TTC549 (cell line): ENCODE data around the gene PNPLA7.
"Not testable (repeated sequence)": the region's sequence is repeated elsewhere in the genome, so short reads cannot be mapped to it uniquely, and the experiment has no call there.

ENCODE experiments used
- FAIRE-seq: peaks from 2 replicates; lab custom pipeline; 2012; peaks lifted over from hg19 to GRCh38; lab: Jason Lieb, UNC

Gene PNPLA7

GRCh38 chr9:137575364-137575715 is 25.1 kb upstream of the PNPLA7 start:
- FAIRE-seq, result no peak

- no peak for FAIRE-seq
Observed at GRCh38 chr9:137574192-137574591, 24.0 kb upstream of the PNPLA7 start.

- FAIRE-seq, result no peak
Observed at GRCh38 chr9:137570566-137570965, 20.4 kb upstream of the PNPLA7 start.

- no peak for FAIRE-seq
Observed at GRCh38 chr9:137569609-137570203, 19.5 kb upstream of the PNPLA7 start.

GRCh38 chr9:137568445-137568844 is 18.2 kb upstream of the PNPLA7 start:
- not testable (repeated sequence) for FAIRE-seq

- no peak for FAIRE-seq
Observed at GRCh38 chr9:137564817-137565411, 14.7 kb upstream of the PNPLA7 start.

- FAIRE-seq, result no peak
Observed at GRCh38 chr9:137564134-137564533, 13.9 kb upstream of the PNPLA7 start.

- FAIRE-seq, result no peak
Observed at GRCh38 chr9:137558127-137558526, 7.9 kb upstream of the PNPLA7 start.

- no peak for FAIRE-seq
Observed at GRCh38 chr9:137556069-137556838, 6.1 kb upstream of the PNPLA7 start.

GRCh38 chr9:137555179-137555578 is 5.0 kb upstream of the PNPLA7 start:
- FAIRE-seq, result no peak

- FAIRE-seq, result no peak
Observed at GRCh38 chr9:137554349-137554748, 4.1 kb upstream of the PNPLA7 start.

- FAIRE-seq, result not testable (repeated sequence)
Observed at GRCh38 chr9:137553654-137554053, 3.5 kb upstream of the PNPLA7 start.

GRCh38 chr9:137552022-137552768 is 2.0 kb upstream of the PNPLA7 start:
- FAIRE-seq, result no peak

GRCh38 chr9:137551264-137552021 is 1.2 kb upstream of the PNPLA7 start, which contains the start of gene MRPL41:
MRPL41 (plus strand) TSS chr9:137551879; CDS start chr9:137552082, 203 bp downstream.
- no peak for FAIRE-seq

GRCh38 chr9:137550958-137551263 is 709 bp upstream of the PNPLA7 start:
- not testable (repeated sequence) for FAIRE-seq

- no peak for FAIRE-seq
Observed at GRCh38 chr9:137547687-137548543, 2.3 kb downstream of the PNPLA7 start.

GRCh38 chr9:137545123-137545522 is 5.1 kb downstream of the PNPLA7 start:
- FAIRE-seq, result no peak

- FAIRE-seq, result no peak
Observed at GRCh38 chr9:137544176-137544760, 5.9 kb downstream of the PNPLA7 start.

- no peak for FAIRE-seq
Observed at GRCh38 chr9:137543237-137543963, 6.8 kb downstream of the PNPLA7 start.

GRCh38 chr9:137542486-137542885 is 7.7 kb downstream of the PNPLA7 start:
- no peak for FAIRE-seq
